ENCODE data around the gene CC2D1A.
"Not testable (repeated sequence)": the region's sequence is repeated elsewhere in the genome, so short reads cannot be mapped to it uniquely, and the experiment has no call there.

Gene CC2D1A

GRCh38 chr19:13917888-13918406 lies 11.9 kb downstream of the CC2D1A start:
- H3K27ac ChIP-seq (replicated peaks): no peak overlapping the region
- no peaks in the 10 kb centered on the region for H3K27me3 ChIP-seq (ENCODE audit: insufficient read depth, poor library complexity, severe bottlenecking)
- DNase-seq (ENCODE audit: low read depth in 1 of 2, low spot score in 1 of 2): no peak
- no peak overlapping the region for H3K4me3 ChIP-seq (replicated peaks; ENCODE audit: insufficient read depth, low read length)
- no peak for TF ChIP-seq POLR2AphosphoS5 (IDR thresholded peaks at IDR 0.05; ENCODE audit: low read depth)

GRCh38 chr19:13918726-13919411 lies 12.9 kb downstream of the CC2D1A start:
- TF ChIP-seq POLR2AphosphoS5 (IDR thresholded peaks at IDR 0.05; ENCODE audit: low read depth) (no peak), GABPA (IDR thresholded peaks at IDR 0.05; ENCODE audit: low read depth) (no peak), SPI1 (IDR thresholded peaks at IDR 0.05; ENCODE audit: borderline replicate concordance, low read depth) (no peak), REST (IDR thresholded peaks at IDR 0.05; ENCODE audit: insufficient replicate concordance, low read depth) (no peak)
- Histone ChIP-seq H3K27ac (replicated peaks) (no peak overlapping the region), H3K4me3 (replicated peaks; ENCODE audit: insufficient read depth, low read length) (no peak overlapping the region), H3K27me3 (ENCODE audit: insufficient read depth, poor library complexity, severe bottlenecking) (no peaks in the 10 kb centered on the region)
- no peak for DNase-seq (ENCODE audit: low read depth in 1 of 2, low spot score in 1 of 2)

- no peak for DNase-seq (ENCODE audit: low read depth in 1 of 2, low spot score in 1 of 2)
- TF ChIP-seq CTCF (IDR thresholded peaks at IDR 0.05; ENCODE audit: insufficient read depth, low read length) (no peak), POLR2AphosphoS5 (IDR thresholded peaks at IDR 0.05; ENCODE audit: low read depth) (no peak), SPI1 (IDR thresholded peaks at IDR 0.05; ENCODE audit: borderline replicate concordance, low read depth) (no peak), REST (IDR thresholded peaks at IDR 0.05; ENCODE audit: insufficient replicate concordance, low read depth) (no peak), GABPA (IDR thresholded peaks at IDR 0.05; ENCODE audit: low read depth) (no peak)
- Histone ChIP-seq H3K27me3 (ENCODE audit: insufficient read depth, poor library complexity, severe bottlenecking) (no peaks in the 10 kb centered on the region), H3K27ac (replicated peaks) (no peak overlapping the region), H3K4me3 (replicated peaks; ENCODE audit: insufficient read depth, low read length) (no peak overlapping the region)
Observed at GRCh38 chr19:13920524-13920923, 14.5 kb downstream of the CC2D1A start.

- Histone ChIP-seq H3K27me3 (ENCODE audit: insufficient read depth, poor library complexity, severe bottlenecking) (no peaks in the 10 kb centered on the region), H3K27ac (replicated peaks) (no peak overlapping the region), H3K4me3 (replicated peaks; ENCODE audit: insufficient read depth, low read length) (no peak overlapping the region)
- peak; percentile 41 to 69 for DNase-seq (ENCODE audit: low read depth in 1 of 2, low spot score in 1 of 2)
- no peak for TF ChIP-seq REST (IDR thresholded peaks at IDR 0.05; ENCODE audit: insufficient replicate concordance, low read depth)
- TF ChIP-seq POLR2AphosphoS5 (IDR thresholded peaks at IDR 0.05; ENCODE audit: low read depth): no peak
- peak; percentile 60; the same call in 1 of the 2 replicates for TF ChIP-seq GABPA (IDR thresholded peaks at IDR 0.05; ENCODE audit: low read depth)
- TF ChIP-seq SPI1 (IDR thresholded peaks at IDR 0.05; ENCODE audit: borderline replicate concordance, low read depth): peak; percentile 53; the same call in 1 of the 2 replicates
- no peak for TF ChIP-seq CTCF (IDR thresholded peaks at IDR 0.05; ENCODE audit: insufficient read depth, low read length)
Observed at GRCh38 chr19:13920940-13921747, 15.1 kb downstream of the CC2D1A start.

GRCh38 chr19:13922118-13922517 lies 16.1 kb downstream of the CC2D1A start:
- not testable (repeated sequence) for DNase-seq (ENCODE audit: low read depth in 1 of 2, low spot score in 1 of 2); H3K4me3 ChIP-seq (replicated peaks; ENCODE audit: insufficient read depth, low read length); H3K27ac ChIP-seq (replicated peaks); H3K27me3 ChIP-seq (ENCODE audit: insufficient read depth, poor library complexity, severe bottlenecking)
